ELF-1 (cell line): ENCODE data around the gene THBD.

ENCODE experiments used
- DNase-seq: peaks from one replicate; pipeline ENCODE4 v3.0.0-alpha.2; 2016; ENCODE audit warnings: low read depth, low spot score

The THBD gene, protein sequence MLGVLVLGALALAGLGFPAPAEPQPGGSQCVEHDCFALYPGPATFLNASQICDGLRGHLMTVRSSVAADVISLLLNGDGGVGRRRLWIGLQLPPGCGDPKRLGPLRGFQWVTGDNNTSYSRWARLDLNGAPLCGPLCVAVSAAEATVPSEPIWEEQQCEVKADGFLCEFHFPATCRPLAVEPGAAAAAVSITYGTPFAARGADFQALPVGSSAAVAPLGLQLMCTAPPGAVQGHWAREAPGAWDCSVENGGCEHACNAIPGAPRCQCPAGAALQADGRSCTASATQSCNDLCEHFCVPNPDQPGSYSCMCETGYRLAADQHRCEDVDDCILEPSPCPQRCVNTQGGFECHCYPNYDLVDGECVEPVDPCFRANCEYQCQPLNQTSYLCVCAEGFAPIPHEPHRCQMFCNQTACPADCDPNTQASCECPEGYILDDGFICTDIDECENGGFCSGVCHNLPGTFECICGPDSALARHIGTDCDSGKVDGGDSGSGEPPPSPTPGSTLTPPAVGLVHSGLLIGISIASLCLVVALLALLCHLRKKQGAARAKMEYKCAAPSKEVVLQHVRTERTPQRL

DNA sequence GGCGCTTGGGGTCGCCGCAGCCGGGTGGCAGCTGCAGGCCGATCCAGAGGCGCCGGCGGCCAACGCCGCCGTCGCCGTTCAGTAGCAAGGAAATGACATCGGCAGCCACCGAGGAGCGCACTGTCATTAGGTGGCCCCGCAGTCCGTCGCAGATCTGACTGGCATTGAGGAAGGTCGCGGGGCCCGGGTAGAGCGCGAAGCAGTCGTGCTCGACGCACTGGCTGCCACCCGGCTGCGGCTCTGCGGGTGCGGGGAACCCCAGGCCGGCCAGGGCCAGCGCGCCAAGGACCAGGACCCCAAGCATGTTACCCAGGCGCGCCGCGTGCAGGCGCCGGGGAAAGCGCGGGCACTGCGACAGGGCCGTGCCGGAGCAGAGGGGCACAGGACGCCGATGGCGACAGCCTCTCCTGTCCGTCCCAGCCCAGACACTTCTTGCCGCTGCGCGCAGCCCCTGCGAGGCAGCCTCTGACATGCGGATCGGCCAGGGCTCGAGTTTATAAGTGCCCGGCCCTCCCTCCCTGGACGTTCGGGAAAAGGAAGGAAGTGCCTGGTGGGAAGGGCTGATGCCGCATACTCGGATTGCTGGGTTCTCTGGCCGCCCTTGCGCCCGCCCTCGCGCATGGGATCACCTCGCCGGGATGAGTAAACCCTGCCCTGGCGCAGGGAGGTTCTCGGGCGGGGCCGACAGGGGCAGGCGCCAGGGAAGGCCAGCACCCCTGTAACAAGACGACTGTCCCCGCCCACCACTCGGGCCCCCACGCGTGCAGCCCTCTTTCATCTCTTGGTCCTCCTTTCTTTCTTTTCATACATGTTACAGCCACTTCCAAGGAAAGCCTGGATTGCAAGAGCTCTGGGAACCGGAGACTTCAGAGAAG is at the start of gene THBD:
Gene THBD (minus strand): TSS at position 472 of the 875 bp plus-strand sequence. CDS start 168 bp downstream, at position 304.
- peak; percentile 61 for DNase-seq

DNA sequence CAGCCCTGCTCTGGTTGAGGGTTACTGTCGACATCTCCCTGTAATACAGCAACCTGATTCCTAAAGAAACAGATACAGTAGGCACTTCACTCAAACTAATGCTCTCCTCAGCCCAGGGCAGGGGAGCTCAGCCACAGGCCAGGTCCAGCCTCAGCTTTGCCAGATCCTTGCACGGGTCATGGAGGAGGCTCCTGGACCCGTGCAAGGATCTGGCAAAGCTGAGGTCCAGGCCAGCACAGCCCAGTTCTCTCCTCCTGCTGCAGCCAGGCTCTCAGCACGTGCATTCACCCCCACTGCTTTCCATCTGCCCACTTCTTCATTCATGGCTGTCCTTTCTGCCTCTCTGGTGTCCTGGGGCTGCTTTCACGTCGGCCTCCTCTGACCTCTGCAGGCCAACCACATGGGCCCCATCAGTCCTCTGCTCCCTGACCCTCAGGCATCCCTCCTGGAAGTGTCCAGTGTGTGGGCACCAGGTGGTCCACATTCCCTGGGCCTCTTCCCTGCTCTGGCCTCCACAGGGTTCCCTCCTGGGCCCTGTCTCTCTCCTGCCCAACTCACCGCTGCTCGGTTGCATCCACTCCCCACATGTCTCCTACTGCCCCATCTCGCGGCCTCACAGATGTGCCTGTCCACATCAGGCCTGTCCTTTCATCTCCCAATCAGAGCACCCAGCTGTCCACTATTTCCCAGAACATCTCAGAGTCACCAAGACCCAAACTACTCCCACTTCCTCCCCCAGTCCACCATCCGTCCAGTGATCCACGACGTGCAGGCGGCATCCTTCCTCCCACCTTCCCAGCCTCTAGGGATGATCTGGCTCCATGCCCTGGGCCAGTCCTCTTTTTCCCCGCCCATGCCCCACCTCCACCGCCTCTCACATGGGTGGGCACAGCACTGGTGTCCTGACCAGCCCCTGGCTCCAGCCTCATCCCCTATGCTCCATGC is 48.4 kb upstream of the THBD start:
- DNase-seq = no peak

DNA sequence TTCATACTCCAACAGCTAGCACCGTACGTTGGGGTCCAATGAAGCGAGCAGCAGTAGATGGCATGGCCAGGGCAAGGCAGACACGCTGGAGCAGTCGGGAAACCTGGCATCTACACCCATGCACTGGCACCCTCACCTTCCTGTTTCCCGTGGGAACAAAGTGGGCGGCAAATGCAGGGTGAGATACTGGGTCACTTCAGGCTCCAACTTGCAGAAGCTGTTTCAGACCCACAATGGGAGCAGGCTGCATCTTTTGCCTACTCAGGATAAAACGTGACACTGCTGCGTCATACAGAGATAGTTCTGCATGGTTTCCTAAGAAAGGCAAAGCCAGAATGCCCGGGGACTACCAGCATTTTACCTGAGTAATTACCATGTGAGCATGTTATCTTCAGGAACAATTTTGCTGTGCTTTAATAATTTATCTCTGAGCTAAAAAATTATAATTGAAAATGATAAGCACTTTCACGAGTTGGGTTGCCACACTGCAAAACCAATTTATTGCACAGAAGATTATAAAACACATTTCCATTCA is 47.6 kb upstream of the THBD start:
- no peak for DNase-seq

DNA sequence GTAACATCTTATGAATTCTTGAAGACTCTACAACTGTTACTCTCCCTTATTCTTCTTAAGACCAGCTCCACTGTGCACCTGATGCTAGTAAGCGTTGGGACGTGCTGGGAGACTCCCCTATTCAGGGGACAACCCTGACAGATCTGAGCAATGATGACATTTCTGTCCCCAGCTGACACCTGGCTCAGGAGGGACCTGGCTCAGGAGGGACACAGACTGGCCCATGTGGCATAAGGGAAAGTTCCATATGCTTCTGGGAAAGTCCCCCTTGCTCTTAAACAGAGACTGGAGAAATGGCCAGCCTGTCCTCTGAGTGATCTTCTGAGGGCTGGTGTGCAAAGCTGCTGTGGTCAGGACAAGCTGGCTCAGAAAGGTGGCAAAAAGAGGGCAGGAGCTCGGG is 46.6 kb upstream of the THBD start:
- DNase-seq = no peak

DNA sequence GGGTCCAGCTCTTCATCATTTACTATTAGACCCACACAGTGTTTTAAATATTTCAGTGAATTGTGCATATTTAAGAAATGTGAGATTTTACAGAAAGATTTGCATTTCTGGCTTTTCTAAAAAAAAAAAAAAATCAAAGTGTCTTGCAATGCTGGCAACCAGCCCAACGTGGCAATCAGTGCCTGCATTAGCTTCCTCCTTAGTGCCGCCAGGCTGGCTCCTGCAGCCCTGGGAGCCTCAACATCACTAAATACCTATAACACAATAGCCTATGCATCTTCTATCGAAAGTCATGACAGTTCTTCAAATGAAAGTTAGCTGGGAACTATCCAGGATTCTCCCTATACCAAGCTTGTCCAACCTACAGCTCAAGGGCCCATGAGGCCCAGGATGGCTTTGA is 46.0 kb upstream of the THBD start:
- DNase-seq = no peak

DNA sequence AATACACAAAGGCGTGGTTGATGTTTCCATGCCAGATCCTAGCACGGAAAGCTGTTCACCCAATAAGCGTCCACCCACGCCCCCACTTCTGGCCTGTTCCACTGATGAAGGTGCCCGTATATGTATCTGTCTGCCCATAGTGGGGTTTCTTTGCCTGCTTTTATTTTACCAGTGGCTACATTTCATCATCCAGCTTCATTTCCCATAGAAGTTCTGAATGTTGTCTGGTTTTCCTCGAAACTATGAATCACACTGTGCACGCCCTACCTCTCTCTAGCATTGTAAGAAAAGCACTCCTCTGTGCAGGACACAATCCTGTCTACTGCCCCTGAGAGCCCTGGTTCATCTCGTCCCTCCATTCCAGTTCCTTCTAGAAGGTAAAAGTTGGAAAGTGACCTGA is 45.5 kb upstream of the THBD start:
- DNase-seq = no peak

DNA sequence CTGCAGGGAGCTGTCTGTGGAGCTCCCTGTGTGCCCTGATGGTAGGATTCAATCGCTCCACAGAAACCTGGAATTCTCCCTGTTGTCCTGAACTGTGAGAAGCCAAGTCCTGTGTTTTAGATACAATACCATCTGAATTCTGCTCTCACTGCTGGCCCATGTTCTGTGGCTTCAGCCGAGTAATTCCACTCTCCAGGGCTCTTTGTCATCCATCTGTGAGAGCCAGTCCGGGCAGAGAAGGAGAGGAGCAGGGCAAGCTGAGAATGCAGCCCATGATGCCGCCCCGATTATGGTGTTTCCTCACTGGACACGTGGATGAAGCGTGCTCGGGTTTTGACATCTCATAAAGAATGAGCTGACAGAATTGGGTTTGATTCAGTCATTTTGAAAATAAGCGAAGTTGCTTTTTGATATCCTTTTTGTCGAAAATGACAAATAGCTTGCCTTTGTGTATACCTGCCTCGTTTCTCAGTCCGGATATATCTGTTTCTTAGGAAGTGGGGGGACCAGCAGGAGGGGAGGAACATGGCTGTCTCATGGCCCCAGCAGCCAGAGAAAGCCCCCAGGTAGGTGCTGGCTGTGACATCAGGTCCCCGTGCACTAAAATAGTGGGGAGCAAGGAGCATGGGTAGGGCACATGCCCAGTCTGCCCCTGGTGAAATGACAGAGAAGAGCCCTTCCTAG is 44.9 kb upstream of the THBD start:
- DNase-seq = no peak

DNA sequence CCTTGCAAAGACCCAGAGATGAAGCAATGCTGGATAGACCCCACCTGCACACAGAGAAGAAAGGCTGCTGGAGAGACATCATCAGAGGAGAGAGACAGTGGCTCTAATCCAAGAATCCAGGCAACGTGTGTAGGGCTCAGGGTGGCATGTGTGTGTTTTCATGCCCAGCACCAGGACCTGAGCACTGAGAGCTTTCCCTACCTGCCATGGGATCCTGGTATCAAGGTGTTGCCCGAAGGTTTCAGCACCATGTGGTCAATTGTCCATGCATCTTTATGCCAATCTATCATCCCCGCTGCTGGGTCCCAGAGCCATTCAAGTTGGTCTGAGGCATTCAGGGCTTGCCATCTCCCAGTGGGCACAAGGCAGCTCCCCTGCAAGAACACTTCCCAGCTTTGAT is 44.1 kb upstream of the THBD start:
- DNase-seq = no peak

DNA sequence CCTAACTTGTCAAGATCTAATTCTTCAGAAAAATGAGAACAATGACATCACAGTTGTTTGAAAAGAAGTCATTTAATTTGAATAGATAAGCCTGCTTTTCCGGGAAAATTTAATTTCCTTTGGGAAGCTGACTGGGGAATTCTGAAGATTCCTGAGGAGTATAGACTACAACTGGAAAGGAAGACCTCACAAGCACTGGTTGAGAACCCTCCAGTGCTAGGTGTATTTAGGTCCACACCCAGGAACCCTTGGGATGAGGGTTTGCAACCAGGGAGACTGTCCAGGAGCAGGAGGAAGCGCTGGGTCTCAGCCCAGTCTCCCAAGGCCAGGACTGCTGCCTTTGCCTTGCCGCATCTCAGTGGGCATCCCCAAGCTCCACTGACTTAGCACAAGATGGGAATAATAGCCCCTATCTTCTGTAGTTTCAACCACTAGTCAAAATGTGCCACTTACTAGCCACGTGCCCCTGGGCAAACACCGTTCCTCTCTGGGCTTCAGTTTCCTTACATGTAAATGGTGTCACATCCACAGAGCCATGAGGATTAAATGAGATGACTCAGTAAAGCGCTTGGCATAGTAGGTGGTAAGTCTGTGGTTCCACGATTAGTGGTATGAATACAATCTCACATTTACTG is 43.5 kb upstream of the THBD start:
- DNase-seq = no peak

DNA sequence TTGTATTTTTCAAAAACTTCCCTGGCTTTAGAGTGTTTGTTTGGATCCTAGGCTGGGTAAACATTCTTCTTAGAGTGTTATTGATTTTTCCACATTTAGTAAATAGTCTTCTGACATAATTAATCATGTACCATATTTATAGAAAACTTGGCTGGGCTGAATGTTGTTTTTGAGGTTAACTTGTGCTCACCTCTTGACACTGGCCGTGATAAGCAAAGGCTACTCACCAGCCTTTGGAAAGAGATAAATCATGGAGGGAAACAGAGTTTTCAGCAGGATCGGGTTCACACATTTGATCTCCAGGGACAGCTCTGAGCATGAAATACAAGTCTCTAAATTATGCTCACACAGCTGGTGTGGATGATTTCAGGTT is 42.9 kb upstream of the THBD start:
- no peak for DNase-seq

DNA sequence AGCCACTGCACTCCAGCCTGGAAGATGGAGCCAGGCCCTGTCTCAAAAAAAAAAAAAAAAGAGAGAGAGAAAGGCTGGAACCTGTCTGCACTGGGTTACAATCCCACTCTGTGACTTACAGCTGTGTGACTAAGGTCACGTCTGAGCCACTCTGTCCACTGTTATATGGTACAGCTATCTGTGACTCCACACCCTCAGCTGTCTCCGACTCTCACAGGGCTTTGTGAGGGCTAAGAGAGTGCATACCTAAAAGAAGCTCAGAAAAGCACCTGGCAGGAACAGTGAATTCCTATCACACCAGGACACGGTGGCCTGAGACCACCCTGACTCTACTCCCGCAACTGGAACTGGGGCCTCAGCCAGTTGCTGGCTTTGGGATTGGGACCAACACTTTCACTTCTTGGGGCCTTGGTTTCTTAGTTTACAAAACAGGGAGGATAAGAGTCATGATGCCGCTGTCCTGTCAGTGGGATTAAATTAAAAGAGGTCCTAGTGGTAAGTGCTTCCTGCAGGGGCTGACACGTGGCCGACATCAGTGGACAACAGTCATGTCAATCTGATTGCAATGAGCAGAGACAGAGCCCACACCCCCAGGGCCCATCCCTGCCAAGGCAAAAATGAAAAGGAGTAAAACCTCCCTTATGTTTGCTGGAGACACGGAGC is 42.4 kb upstream of the THBD start:
- no peak for DNase-seq

DNA sequence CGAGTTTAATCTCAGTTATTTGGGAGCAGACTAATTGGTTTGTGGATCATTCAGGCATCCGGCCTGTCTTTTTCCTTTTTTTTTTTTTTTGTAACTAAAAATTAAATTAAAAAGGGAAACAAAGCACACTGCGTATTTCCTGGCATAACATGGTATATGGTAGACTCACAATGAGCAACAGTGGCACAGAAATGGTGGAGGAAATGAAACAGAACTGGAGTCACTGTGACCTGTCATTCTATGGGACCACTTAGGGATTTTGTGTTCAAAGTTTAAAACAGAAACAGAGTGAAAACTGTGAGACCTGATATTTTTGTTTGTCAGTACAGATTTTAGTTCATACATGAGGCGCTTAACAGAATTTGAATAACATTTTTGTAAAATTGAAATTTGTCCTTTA is 41.4 kb upstream of the THBD start:
- no peak for DNase-seq

DNA sequence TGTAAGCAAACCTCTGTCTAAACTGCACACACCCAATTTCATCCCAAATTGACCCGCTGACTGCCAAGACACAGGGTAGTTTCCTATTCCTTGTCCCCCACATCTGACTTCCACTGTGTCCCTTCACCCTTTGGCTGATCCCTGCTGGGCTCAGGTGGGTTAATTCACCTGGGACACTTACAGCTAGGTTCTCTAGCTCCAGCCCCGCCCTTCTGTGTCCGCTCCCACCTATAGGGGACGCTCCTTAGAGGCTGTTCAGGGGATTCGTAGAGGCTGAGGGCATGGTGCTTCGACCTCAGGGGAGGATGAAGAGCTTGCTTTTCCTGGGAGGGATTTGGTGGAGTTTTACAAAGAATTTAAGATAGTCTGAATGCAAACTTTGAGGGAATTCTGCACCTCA is 40.7 kb upstream of the THBD start:
- no peak for DNase-seq

DNA sequence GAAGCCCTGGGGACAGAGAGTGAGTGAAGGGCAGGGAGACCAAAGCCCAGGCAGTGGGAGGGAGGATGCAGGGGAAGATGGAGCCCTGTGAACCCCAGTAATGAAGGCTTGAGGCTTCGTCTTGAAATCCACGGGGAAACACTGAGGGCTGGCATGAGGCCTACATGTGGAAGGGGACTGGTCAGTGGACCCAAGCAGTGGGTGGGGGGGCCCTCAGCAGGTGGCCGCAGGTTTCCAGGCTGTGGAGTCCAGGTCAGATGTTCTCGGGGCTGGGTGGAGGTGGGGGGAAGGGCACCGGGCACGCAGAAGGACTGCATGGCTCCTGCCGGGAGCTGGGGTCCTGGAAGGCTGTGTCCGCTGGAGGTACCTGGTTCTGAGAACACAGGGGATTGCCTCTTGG is 39.4 kb upstream of the THBD start:
- DNase-seq = no peak

DNA sequence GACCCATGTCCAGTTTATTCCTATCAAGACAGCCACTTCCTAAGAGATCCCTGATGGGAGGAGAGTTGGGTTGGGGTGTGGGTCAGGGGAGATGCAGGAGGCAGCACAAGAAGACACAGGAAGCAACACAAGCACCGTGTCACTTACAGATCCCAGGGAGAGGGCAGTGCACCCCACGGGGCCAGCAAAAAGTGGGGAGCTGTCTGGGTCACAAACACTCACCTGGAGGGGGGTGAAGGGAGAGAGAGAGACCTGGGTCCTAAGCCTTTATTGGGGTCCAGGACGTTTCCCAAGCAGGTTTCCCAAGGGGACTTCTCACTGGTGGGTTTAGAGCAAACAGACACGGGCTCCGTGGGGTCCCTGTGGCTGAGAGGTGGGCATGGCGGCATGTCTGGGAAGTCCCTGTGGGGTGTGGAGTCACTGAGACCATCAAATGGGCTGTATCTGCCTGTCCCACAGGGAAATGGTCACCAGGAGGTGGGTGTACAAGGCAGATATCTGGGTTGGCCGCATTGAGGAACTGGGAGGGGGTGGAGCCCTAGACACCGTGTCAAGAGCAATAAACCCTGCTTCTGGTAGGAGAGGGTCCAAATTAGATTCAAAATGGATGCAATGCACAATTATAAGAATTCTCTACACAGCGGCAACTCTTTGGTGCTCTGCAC is 38.2 kb upstream of the THBD start:
- no peak for DNase-seq

DNA sequence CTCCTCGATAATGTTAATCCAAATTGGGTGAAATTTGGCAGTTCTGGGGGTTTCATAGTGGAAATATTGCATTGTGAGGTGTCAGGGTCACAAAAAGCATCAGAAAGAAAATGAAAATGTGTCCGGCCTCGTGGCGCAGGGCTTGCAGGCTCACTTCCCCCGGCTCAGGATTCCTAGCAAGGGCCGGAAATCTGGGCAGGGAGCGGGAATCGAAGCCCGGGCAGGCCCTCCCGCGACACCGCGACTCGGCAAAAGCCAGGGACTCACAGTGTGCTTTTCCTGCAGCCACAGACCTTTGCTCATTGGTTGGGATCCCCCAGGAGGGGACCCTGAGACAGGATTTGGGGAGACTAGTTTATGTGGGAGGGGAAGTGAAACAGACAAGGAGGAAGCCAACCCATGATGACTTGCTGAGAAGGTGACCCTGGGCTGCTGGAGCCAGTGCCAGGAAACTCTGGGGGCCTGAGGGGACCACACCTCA is 37.5 kb upstream of the THBD start:
- DNase-seq = no peak

DNA sequence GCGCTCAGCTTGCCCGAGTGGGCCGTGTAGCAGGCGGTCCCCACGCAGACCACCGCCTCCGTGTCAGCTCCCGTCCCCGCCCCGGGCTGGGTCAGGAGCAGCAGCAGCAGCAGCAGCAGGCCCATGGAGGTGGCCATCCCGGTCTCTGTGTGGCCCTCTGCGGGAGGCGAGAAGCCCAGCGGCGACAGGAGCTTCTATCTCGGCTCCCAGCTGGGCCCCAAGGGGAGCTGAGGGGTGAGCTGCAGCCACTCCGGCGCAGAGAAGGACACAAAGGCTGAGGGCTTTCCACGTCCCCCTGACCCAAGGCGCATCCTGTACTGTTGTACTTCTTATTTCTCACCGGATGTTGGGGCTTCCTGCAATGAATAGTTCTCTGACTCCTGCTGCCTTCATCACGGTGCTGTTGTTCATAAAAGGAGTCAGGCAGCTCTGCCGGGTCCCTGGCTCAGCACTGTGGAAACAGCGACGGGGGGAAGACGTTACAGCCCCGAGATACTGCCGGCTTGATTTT is 36.6 kb upstream of the THBD start, which contains the start of gene CD93:
Gene CD93 (minus strand): TSS at position 269 of the 511 bp plus-strand sequence. CDS start 132 bp downstream, at position 137.
- no peak for DNase-seq

DNA sequence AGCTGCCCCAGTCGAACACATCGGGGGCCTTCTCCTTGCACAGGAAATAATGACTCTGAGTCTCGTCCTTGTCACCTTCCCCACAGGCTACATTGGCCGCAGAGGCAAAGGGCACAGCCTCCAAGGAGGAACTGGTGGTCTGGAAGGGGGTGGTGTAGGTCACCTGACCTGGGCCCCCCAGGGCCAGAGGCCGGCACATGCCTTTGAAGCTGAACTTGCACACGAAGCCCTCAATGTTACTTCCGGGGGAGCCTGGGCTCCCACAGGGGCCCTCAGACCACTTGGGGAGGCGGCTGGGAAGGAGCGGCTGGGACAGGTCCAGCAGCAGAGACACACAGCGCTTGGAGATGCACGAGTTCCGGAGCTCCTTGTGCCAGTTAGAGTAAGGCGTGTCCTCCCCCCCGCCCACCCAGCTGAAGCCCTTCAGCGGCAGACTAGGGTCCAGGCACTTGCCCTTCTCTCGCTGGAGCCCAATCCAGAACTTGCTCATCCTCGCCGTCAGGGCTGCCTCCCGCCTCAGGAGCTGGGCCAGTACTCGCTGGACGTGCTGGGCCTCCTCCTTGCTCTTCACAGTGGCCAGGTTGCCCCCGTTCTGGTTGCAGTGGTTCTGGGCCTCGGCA is 36.1 kb upstream of the THBD start:
- DNase-seq = no peak
